ENCODE data around the gene SH3BP5L. TPM values are rescaled to one million over a fixed set of nuclear protein-coding genes. Genes with fewer than 3 reads are reported as not detected.
"Not testable (repeated sequence)": the region's sequence is repeated elsewhere in the genome, so short reads cannot be mapped to it uniquely, and the experiment has no call there.

SH3BP5L gene
- total RNA-seq, 4 donors from 2014 or later: 2.6 to 29.8 (median 16.4) TPM

- intact Hi-C loops (cut with DNase I; ENCODE audit: low total_unique reads): no loop called here
- no peaks in the 10 kb centered on the region for H3K27me3 ChIP-seq
- H3K4me1 ChIP-seq: no peaks in the 10 kb centered on the region
- TF ChIP-seq CTCF (IDR thresholded peaks at IDR 0.05): no peak
- DNase-seq: no peak
- H3K4me3 ChIP-seq: no peak overlapping the region
- H3K36me3 ChIP-seq: no peaks in the 10 kb centered on the region
- peaks cover 0 to 9% of the 10 kb centered on the region in 2 donors for H3K9me3 ChIP-seq
- no peak overlapping the region for H3K27ac ChIP-seq
Observed at GRCh38 chr1:248793592-248793991, 32.1 kb downstream of the SH3BP5L start.

GRCh38 chr1:248792342-248792741 lies 33.4 kb downstream of the SH3BP5L start:
- intact Hi-C loops (cut with DNase I; ENCODE audit: low total_unique reads): no loop called here
- Histone ChIP-seq H3K27me3 (no peaks in the 10 kb centered on the region), H3K4me1 (no peaks in the 10 kb centered on the region), H3K36me3 (no peaks in the 10 kb centered on the region), H3K27ac (no peak overlapping the region), H3K4me3 (no peak overlapping the region), H3K9me3 (peaks cover 0 to 9% of the 10 kb centered on the region in 2 donors)
- no peak for TF ChIP-seq POLR2A (IDR thresholded peaks at IDR 0.05)
- no peak for TF ChIP-seq CTCF (IDR thresholded peaks at IDR 0.05)
- no peak for DNase-seq

DNA sequence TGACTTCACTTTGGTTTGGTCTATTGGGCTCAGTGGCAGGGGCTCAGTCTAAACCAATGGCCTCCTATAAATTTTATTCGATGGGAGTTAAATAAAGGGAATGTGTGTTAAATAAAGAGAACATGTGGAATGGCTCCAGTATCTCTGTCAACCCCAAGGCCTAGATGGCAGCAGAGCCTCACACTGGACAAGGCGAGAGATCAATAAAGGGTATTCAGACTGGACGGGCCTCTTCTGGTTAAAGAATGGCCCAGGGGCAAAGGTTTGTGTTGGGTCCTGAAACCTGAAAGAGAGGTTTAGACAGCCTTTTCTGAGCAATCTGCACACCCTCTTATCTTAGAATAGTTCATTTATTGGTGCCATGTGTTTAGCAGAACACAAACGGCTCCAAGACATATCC lies 34.7 kb downstream of the SH3BP5L start:
- Histone ChIP-seq H3K4me3 (no peak overlapping the region), H3K27ac (no peak overlapping the region), H3K9me3 (peaks cover 0 to 9% of the 10 kb centered on the region in 2 donors), H3K4me1 (no peaks in the 10 kb centered on the region), H3K36me3 (no peaks in the 10 kb centered on the region), H3K27me3 (no peaks in the 10 kb centered on the region)
- TF ChIP-seq CTCF (IDR thresholded peaks at IDR 0.05) (no peak), POLR2A (IDR thresholded peaks at IDR 0.05) (no peak)
- no peak for DNase-seq
- intact Hi-C loops (cut with DNase I; ENCODE audit: low total_unique reads): no loop called here

GRCh38 chr1:248790456-248790855 lies 35.3 kb downstream of the SH3BP5L start:
- intact Hi-C loops (cut with DNase I; ENCODE audit: low total_unique reads): no loop called here
- Histone ChIP-seq H3K4me1 (no peaks in the 10 kb centered on the region), H3K27ac (no peak overlapping the region), H3K4me3 (no peak overlapping the region), H3K36me3 (no peaks in the 10 kb centered on the region), H3K27me3 (no peaks in the 10 kb centered on the region), H3K9me3 (peaks cover 0 to 4% of the 10 kb centered on the region in 2 donors)
- no peak for TF ChIP-seq POLR2A (IDR thresholded peaks at IDR 0.05)
- no peak for TF ChIP-seq CTCF (IDR thresholded peaks at IDR 0.05)
- no peak for DNase-seq

DNA sequence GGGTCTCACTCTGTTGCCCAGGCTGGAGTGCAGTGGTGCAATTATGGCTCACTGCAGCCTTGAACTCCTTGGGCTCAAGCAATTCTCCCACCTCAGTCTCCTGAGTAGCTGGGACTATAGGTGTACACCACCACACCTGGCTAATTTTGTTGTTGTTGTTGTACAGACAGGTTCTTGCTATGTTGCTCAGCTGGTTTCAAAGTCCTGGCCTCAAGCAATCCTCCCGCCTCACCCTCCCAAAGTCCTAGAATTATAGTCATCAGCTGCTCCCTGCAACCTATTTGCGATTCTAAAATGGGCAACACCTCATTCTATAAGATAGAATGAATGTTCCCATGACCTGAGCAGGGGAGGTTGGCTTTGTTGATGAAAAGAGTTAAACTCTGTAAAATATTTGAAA lies 36.4 kb downstream of the SH3BP5L start:
- H3K36me3 ChIP-seq; H3K9me3 ChIP-seq; H3K4me1 ChIP-seq; intact Hi-C loops (cut with DNase I; ENCODE audit: low total_unique reads); H3K4me3 ChIP-seq; DNase-seq; H3K27ac ChIP-seq; H3K27me3 ChIP-seq: not testable (repeated sequence)

DNA sequence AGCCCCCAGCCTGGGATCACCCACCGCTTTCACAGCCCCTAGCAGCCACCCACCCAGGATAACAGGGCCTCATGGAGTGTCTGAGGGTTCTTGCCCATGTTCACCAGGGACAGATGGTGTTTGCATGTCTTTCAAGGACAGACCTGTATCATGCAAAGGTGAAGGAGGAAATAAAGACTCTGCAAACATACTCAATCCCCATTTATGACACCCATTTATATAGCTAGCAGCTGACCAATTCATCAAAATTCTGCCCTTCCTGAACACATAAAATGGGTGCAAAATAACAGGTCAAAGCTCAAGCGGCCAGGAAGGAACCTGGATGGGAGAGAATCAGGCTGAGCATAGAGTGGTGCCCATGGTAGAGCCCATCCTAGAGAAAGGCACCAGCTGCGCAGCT lies 37.4 kb downstream of the SH3BP5L start:
- H3K27me3 ChIP-seq: no peaks in the 10 kb centered on the region
- TF ChIP-seq POLR2A (IDR thresholded peaks at IDR 0.05) (no peak), CTCF (IDR thresholded peaks at IDR 0.05) (no peak)
- intact Hi-C loops (cut with DNase I; ENCODE audit: low total_unique reads): no loop called here
- DNase-seq: no peak
- no peaks in the 10 kb centered on the region for H3K9me3 ChIP-seq
- H3K4me1 ChIP-seq: no peaks in the 10 kb centered on the region
- H3K27ac ChIP-seq: no peak overlapping the region
- no peaks in the 10 kb centered on the region for H3K36me3 ChIP-seq
- H3K4me3 ChIP-seq: no peak overlapping the region
